Measurements from ENCODE around the gene SLC24A4.

Gene SLC24A4

GRCh38 chr14:92484132-92484823, 161.3 kb downstream of the SLC24A4 start:
- no peak for DNase-seq

GRCh38 chr14:92486881-92487280, 163.9 kb downstream of the SLC24A4 start:
- no peak for DNase-seq

GRCh38 chr14:92487513-92488133, 164.7 kb downstream of the SLC24A4 start:
- DNase-seq, result no peak

- DNase-seq, result no peak
Observed at GRCh38 chr14:92489394-92490238, 166.7 kb downstream of the SLC24A4 start.

GRCh38 chr14:92490239-92490959, 167.4 kb downstream of the SLC24A4 start:
- no peak for DNase-seq

- no peak for DNase-seq
Observed at GRCh38 chr14:92491782-92492181, 168.8 kb downstream of the SLC24A4 start.

- no peak for DNase-seq
Observed at GRCh38 chr14:92492258-92492657, 169.3 kb downstream of the SLC24A4 start.

- no peak for DNase-seq
Observed at GRCh38 chr14:92493024-92493423, 170.1 kb downstream of the SLC24A4 start.

GRCh38 chr14:92493492-92493891, 170.5 kb downstream of the SLC24A4 start:
- no peak for DNase-seq

GRCh38 chr14:92494512-92494911, 171.5 kb downstream of the SLC24A4 start:
- no peak for DNase-seq

GRCh38 chr14:92495027-92495426, 172.1 kb downstream of the SLC24A4 start:
- DNase-seq, result no peak

GRCh38 chr14:92496191-92496857, 173.4 kb downstream of the SLC24A4 start:
- no peak for DNase-seq

GRCh38 chr14:92497391-92497790, 174.4 kb downstream of the SLC24A4 start:
- DNase-seq, result no peak

- no peak for DNase-seq
Observed at GRCh38 chr14:92499234-92499633, 176.3 kb downstream of the SLC24A4 start.

- no peak for DNase-seq
Observed at GRCh38 chr14:92500491-92500941, 177.6 kb downstream of the SLC24A4 start.

- no peak for DNase-seq
Observed at GRCh38 chr14:92501891-92502351, 179.0 kb downstream of the SLC24A4 start.

- no peak for DNase-seq
Observed at GRCh38 chr14:92502541-92503286, 179.7 kb downstream of the SLC24A4 start.

- peak; percentile 82 to 95 for DNase-seq
Observed at GRCh38 chr14:92503756-92504491, 181.0 kb downstream of the SLC24A4 start.

- DNase-seq, result no peak
Observed at GRCh38 chr14:92505826-92506225, 182.9 kb downstream of the SLC24A4 start.

- DNase-seq, result no peak
Observed at GRCh38 chr14:92506231-92506630, 183.3 kb downstream of the SLC24A4 start.

All from SW 1271 (cell line).